GM19324 (cell line): ENCODE results near the gene TMEM132D.

Experiments used
- ATAC-seq: cut with Tn5 transposase; IDR thresholded peaks from one replicate; pipeline ENCODE4 v1.9.1; 2021; ENCODE audit warnings: mild to moderate bottlenecking, moderate library complexity; ENCODE audit not compliant: unreplicated experiment, low FRiP score

TMEM132D gene

GRCh38 chr12:129873833-129874208 is 30.0 kb downstream of the TMEM132D start:
- ATAC-seq: no peak

- no peak for ATAC-seq
Observed at GRCh38 chr12:129873111-129873832, 30.6 kb downstream of the TMEM132D start.

- no peak for ATAC-seq
Observed at GRCh38 chr12:129871991-129872972, 31.5 kb downstream of the TMEM132D start.

- ATAC-seq: no peak
Observed at GRCh38 chr12:129870796-129871195, 33.0 kb downstream of the TMEM132D start.

- no peak for ATAC-seq
Observed at GRCh38 chr12:129870136-129870535, 33.7 kb downstream of the TMEM132D start.

GRCh38 chr12:129868575-129868974 is 35.2 kb downstream of the TMEM132D start:
- ATAC-seq: no peak

- ATAC-seq: no peak
Observed at GRCh38 chr12:129863938-129864337, 39.9 kb downstream of the TMEM132D start.

GRCh38 chr12:129862561-129863175 is 41.2 kb downstream of the TMEM132D start:
- no peak for ATAC-seq

- ATAC-seq: no peak
Observed at GRCh38 chr12:129861951-129862350, 41.9 kb downstream of the TMEM132D start.

GRCh38 chr12:129854591-129854990 is 49.2 kb downstream of the TMEM132D start:
- no peak for ATAC-seq

GRCh38 chr12:129851296-129851695 is 52.5 kb downstream of the TMEM132D start:
- ATAC-seq: no peak

- ATAC-seq: no peak
Observed at GRCh38 chr12:129848876-129849275, 54.9 kb downstream of the TMEM132D start.

GRCh38 chr12:129847063-129847462 is 56.8 kb downstream of the TMEM132D start:
- ATAC-seq: no peak

- ATAC-seq: no peak
Observed at GRCh38 chr12:129844662-129845220, 59.1 kb downstream of the TMEM132D start.

- no peak for ATAC-seq
Observed at GRCh38 chr12:129841251-129841650, 62.6 kb downstream of the TMEM132D start.

- ATAC-seq: no peak
Observed at GRCh38 chr12:129840145-129840884, 63.5 kb downstream of the TMEM132D start.

- ATAC-seq: no peak
Observed at GRCh38 chr12:129839679-129840078, 64.1 kb downstream of the TMEM132D start.

- ATAC-seq: no peak
Observed at GRCh38 chr12:129831294-129831693, 72.5 kb downstream of the TMEM132D start.

GRCh38 chr12:129830796-129831195 is 73.0 kb downstream of the TMEM132D start:
- ATAC-seq: no peak

GRCh38 chr12:129827866-129828384 is 75.9 kb downstream of the TMEM132D start:
- ATAC-seq: no peak
